ENCODE data around the gene PEAK3. TPM values are rescaled to one million over a fixed set of nuclear protein-coding genes. Genes with fewer than 3 reads are reported as not detected.

Gene PEAK3
- total RNA-seq, 1 donor from 2014 or later, result 4.5 TPM

GRCh38 chr19:2260341-2260805, 21.6 kb downstream of the PEAK3 start:
- intact Hi-C loops (cut with DNase I), result no loop called here
- no peaks in the 10 kb centered on the region for H3K27me3 ChIP-seq
- no peak for TF ChIP-seq CTCF (IDR thresholded peaks at IDR 0.05)
- DNase-seq (no peak), ATAC-seq (no peak)
- no peak overlapping the region for H3K27ac ChIP-seq
- no peaks in the 10 kb centered on the region for H3K36me3 ChIP-seq
- no peak overlapping the region for H3K4me3 ChIP-seq
- peaks cover 8% of the 10 kb centered on the region for H3K4me1 ChIP-seq
- H3K9me3 ChIP-seq, result no peaks in the 10 kb centered on the region

GRCh38 chr19:2259336-2259735, 22.6 kb downstream of the PEAK3 start:
- intact Hi-C loops (cut with DNase I), result no loop called here
- Histone ChIP-seq H3K4me1 (peaks cover 4% of the 10 kb centered on the region), H3K9me3 (no peaks in the 10 kb centered on the region), H3K27ac (no peak overlapping the region), H3K27me3 (no peaks in the 10 kb centered on the region), H3K4me3 (no peak overlapping the region), H3K36me3 (no peaks in the 10 kb centered on the region)
- DNase-seq, result no peak
- TF ChIP-seq CTCF (IDR thresholded peaks at IDR 0.05), result no peak
- no peak for ATAC-seq

GRCh38 chr19:2255982-2256685, 25.8 kb downstream of the PEAK3 start, which contains the start of gene JSRP1:
TSS of gene JSRP1 (minus strand) at chr19:2256417. CDS start at chr19:2255314, 1,103 bp downstream.
- Histone ChIP-seq H3K27me3 (peaks cover 28% of the 10 kb centered on the region), H3K27ac (no peak within 1 kb of the TSS), H3K4me3 (no peak within 1 kb of the TSS), H3K36me3 (no peaks in the 10 kb centered on the region), H3K9me3 (no peaks in the 10 kb centered on the region), H3K4me1 (peaks cover 23% of the 10 kb centered on the region)
- ATAC-seq, result peak; percentile 8
- TF ChIP-seq CTCF (IDR thresholded peaks at IDR 0.05), result no peak
- intact Hi-C loops (cut with DNase I), result no loop called here
- no peak for DNase-seq

- intact Hi-C loops (cut with DNase I), result no loop called here
- peaks cover 37% of the 10 kb centered on the region for H3K27me3 ChIP-seq
- TF ChIP-seq CTCF (IDR thresholded peaks at IDR 0.05), result no peak
- no peak overlapping the region for H3K27ac ChIP-seq
- DNase-seq, result no peak
- H3K9me3 ChIP-seq, result no peaks in the 10 kb centered on the region
- H3K36me3 ChIP-seq, result no peaks in the 10 kb centered on the region
- no peak for ATAC-seq
- H3K4me3 ChIP-seq, result no peak overlapping the region
- peaks cover 30% of the 10 kb centered on the region for H3K4me1 ChIP-seq
Measured at GRCh38 chr19:2255112-2255845, 26.7 kb downstream of the PEAK3 start.

- H3K27me3 ChIP-seq, result peaks cover 47% of the 10 kb centered on the region
- intact Hi-C loops (cut with DNase I), result no loop called here
- no peaks in the 10 kb centered on the region for H3K36me3 ChIP-seq
- ATAC-seq (no peak), DNase-seq (no peak)
- TF ChIP-seq CTCF (IDR thresholded peaks at IDR 0.05), result peak; percentile 19
- no peak overlapping the region for H3K27ac ChIP-seq
- peaks cover 30% of the 10 kb centered on the region for H3K4me1 ChIP-seq
- H3K9me3 ChIP-seq, result no peaks in the 10 kb centered on the region
- no peak overlapping the region for H3K4me3 ChIP-seq
Measured at GRCh38 chr19:2254064-2254872, 27.7 kb downstream of the PEAK3 start.
